ENCODE measurements around the gene STOML1. TPM values are rescaled to one million over a fixed set of nuclear protein-coding genes. Genes with fewer than 3 reads are reported as not detected.
A peak's percentile ranks its signal among the peaks of the same experiment; 100 is the strongest.

STOML1 gene
- total and polyA plus RNA-seq, 8 donors, result 5.2 to 13.2 (median 9.2) TPM

GRCh38 chr15:73991260-73991659, 835 bp downstream of the STOML1 start:
- 43 to 46% methylated on average over 5 of the region's 5 CpGs for WGBS, 2 donors
- Histone ChIP-seq H3K4me3 (peak overlapping the region; percentile 63 to 96 (median 79)), H3K4me1 (peaks cover 5 to 53% (median 6%) of the 10 kb centered on the region in 3 donors), H3K9me3 (no peaks in the 10 kb centered on the region), H3K27me3 (no peaks in the 10 kb centered on the region), H3K27ac (peak overlapping the region in 3 of 4 donors; percentile 29 to 76 (median 59)), H3K36me3 (no peaks in the 10 kb centered on the region)
- no peak for TF ChIP-seq CTCF (IDR thresholded peaks at IDR 0.05)
- DNase-seq, result peak in 2 of 6 donors; percentile 41 to 48
- no peak for FAIRE-seq
- intact Hi-C loops (cut with DNase I), result no loop called here
- no peak for ATAC-seq

- no peak for DNase-seq
- WGBS, 2 donors, result 68 to 72% methylated on average over 9 of the region's 9 CpGs
- no peaks in the 10 kb centered on the region for H3K36me3 ChIP-seq
- peaks cover 4 to 44% (median 5%) of the 10 kb centered on the region in 3 donors for H3K4me1 ChIP-seq
- FAIRE-seq, result no peak
- intact Hi-C loops (cut with DNase I), result no loop called here
- H3K27me3 ChIP-seq, result no peaks in the 10 kb centered on the region
- peak overlapping the region in 2 of 4 donors; percentile 29 to 71 for H3K27ac ChIP-seq
- TF ChIP-seq CTCF (IDR thresholded peaks at IDR 0.05), result no peak
- ATAC-seq, result no peak
- H3K4me3 ChIP-seq, result no peak overlapping the region
- H3K9me3 ChIP-seq, result no peaks in the 10 kb centered on the region
These were observed 1.7 kb downstream of the STOML1 start for GRCh38 chr15:73990250-73991005.

- TF ChIP-seq CTCF (IDR thresholded peaks at IDR 0.05), result no peak
- DNase-seq (no peak), ATAC-seq (peak in 1 of 4 donors; percentile 5), FAIRE-seq (no peak)
- Histone ChIP-seq H3K4me3 (no peak overlapping the region), H3K36me3 (no peaks in the 10 kb centered on the region), H3K9me3 (no peaks in the 10 kb centered on the region), H3K4me1 (peaks cover 4 to 44% (median 5%) of the 10 kb centered on the region in 3 donors), H3K27me3 (no peaks in the 10 kb centered on the region), H3K27ac (peak overlapping the region in 2 of 4 donors; percentile 71 to 75)
- 65 to 73% methylated on average over 9 of the region's 9 CpGs for WGBS, 2 donors
- intact Hi-C loops (cut with DNase I), result no loop called here
These were observed 2.9 kb downstream of the STOML1 start for GRCh38 chr15:73989001-73989798.

GRCh38 chr15:73988445-73988969, 3.6 kb downstream of the STOML1 start:
- no peak for DNase-seq
- ATAC-seq, result no peak
- Histone ChIP-seq H3K4me1 (peaks cover 0 to 38% (median 5%) of the 10 kb centered on the region in 3 donors), H3K36me3 (no peaks in the 10 kb centered on the region), H3K27ac (peak overlapping the region in 3 of 4 donors; percentile 24 to 75 (median 71)), H3K27me3 (no peaks in the 10 kb centered on the region), H3K4me3 (no peak overlapping the region), H3K9me3 (no peaks in the 10 kb centered on the region)
- intact Hi-C loops (cut with DNase I), result no loop called here
- no peak for FAIRE-seq
- no peak for TF ChIP-seq CTCF (IDR thresholded peaks at IDR 0.05)
- 92 to 97% methylated on average over 13 of the region's 13 CpGs for WGBS, 2 donors

All from pancreas (tissue), 10 donors.